GM19025 (cell line): Measurements from ENCODE around the gene ITIH2.
A peak's percentile ranks its signal among the peaks of the same experiment; 100 is the strongest.
"Not testable (repeated sequence)": the region's sequence is repeated elsewhere in the genome, so short reads cannot be mapped to it uniquely, and the experiment has no call there.

Source experiments
- ATAC-seq: cut with Tn5 transposase; IDR thresholded peaks from one replicate; pipeline ENCODE4 v1.9.1; 2021; ENCODE audit warnings: mild to moderate bottlenecking, low read depth, moderate library complexity; ENCODE audit not compliant: unreplicated experiment

ITIH2 gene

DNA sequence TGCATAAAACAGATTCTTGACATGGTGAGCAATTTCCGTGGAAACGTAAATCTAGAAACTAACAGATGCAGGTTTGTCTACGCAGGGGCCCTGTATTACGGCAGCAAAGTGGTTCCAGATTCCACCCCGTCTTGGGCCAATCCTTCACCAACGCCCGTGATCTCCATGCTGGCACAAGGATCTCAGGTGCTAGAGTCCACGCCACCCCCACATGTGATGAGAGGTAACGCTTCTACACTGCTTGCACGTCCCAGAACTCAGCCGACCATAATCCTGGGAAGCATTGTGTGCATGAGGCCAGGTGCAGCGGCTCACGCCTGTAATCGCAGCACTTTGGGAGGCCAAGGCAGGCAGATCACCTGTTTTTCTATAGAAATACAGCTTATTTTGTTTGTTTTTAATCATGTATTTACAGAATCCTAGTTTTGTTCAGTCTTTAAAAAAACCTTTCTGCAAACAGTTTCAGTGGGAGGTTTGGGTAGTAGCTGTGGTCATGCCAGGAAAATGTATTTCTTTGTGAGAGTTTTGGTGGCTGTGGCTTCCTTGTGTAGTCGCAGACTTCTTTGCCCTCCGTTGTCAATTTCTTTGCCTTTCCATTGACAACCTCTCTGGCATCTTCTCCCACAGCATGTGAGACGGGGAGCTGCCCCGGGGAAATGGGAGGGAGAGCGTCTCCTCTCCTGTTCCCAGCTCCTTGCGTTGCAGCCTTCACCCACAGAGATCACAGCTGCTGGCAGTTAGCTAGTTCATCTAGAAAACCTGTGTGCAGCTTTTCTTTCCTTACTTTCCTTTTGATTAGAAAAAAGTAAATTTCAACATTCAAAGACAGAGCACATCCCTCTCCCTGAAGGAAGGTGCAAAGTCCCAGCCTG is 35.7 kb downstream of the ITIH2 start:
- ATAC-seq: no peak

DNA sequence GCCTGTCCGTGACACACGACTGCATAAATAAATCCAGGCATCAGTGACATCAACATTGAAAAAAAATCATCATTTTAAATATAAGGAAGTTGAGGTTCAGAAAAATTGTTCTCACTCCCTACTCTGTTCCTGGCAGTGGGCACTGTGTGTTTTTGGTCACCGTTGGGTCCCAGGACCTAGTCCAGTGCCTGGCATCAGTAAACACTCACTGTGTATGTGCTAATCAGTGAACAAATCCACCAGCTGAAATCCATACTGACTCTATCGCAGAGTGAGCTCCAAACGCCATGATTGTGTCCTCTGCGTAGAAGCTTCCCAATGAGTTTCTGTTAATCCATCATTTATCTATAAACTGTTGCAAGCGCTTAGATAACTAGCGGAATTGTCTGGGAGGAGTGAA is 41.2 kb downstream of the ITIH2 start:
- no peak for ATAC-seq

- not testable (repeated sequence) for ATAC-seq
Measured at GRCh38 chr10:7748637-7749036, 45.5 kb downstream of the ITIH2 start.

DNA sequence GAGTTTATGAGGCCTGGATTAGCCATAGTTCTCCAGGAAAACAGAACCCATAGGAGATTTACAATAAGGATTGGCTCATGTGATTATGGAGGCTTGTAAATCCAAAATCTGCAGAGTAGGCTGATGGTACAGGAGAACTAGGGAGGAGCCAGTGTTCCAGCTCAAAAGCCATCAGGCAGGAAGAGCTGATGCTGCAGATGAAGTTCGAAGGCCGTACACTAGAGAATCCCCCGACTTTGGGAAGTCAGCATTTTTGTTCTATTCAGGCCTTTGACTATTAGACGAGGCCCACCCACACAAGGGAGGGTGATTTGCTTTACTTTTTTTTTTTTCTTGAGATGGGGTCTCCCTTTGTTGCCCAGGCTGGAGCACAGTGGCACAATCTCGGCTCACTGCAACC is 47.1 kb downstream of the ITIH2 start:
- no peak for ATAC-seq

DNA sequence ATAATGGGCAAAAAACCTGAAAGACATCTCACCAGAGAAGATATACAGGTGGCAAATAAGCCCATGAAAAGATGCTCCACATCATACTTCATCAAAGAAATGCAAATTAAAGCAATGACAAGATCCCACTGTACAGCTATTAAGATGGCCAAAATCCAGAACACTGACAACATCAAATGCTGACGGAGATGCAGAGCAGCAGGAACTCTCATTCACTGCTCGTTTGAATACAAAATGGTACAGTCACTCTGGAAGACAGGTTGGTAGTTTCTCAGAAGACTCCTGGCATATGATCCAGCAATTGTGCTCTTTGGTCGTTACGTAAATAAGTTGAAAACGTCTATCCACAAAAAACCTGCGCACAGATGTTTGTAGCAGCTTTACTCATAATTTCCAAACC is 49.1 kb downstream of the ITIH2 start:
- no peak for ATAC-seq

DNA sequence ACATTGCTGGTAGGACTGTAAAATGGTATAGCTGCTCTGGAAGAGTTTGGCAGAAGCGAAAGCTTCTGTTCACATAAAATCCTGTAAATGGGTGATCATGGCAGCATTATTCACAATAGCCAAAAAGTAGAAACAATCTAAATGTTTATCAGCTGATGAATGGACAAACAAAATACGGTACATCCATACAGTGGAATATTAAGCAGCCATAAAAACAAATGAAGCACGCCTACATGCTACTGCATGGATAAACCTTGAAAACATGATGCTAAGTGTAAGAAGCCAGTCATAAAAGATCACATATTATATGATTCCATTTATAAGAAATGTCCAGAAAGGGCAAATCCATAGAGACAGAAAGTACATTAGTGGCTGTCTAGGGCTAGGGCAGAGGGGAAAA is 52.0 kb downstream of the ITIH2 start:
- no peak for ATAC-seq

DNA sequence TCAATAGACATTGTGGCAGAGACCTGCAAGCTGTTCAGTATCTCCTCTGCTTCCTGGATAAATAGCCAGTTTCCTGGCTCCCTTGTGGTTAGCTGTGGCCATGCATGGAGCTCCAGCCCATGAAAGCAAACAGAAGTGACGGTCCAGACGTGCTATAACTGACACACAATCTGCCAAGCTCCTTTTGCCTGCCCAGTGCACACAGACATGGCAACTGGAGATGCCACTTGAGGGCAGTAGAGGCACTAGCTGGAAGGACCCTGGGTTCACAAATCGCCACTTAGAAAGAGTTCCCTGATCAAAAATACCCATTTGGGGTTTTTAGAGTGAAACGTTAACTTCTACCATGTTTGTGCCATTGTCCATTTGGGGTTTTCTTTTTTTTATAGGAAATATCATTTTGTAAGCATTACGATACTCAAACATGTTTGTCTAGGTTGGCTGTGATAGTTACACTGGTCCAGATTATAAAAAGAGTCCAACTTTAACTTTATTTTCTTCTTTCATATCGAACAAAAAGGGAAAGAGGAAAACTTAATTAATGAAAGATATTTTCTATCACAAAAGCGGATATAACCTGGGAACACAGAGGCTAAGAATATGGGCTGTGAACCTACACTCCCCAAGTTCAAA is 53.4 kb downstream of the ITIH2 start:
- ATAC-seq: peak; percentile 53

GRCh38 chr10:7763929-7764328 is 60.8 kb downstream of the ITIH2 start:
- no peak for ATAC-seq

GRCh38 chr10:7766241-7766640 is 63.1 kb downstream of the ITIH2 start:
- ATAC-seq: no peak

DNA sequence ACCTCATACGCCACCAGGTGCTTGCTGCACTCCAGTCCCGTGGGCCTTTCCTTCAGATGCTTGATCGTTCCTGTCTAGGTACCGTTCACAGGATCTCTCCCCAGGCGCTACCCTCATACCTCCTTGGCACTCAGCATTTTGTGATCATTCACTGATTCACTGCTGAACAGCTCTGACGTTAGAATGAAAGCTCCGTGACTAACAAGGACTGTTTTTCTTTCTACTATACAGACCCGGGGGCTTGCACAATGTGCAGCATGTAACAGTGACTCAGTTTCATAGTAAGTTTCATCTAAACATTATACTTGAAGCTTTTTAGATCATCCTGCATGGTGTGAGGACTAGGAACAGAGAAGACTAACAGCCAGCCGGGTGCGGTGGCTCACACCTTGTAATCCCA is 64.1 kb downstream of the ITIH2 start:
- no peak for ATAC-seq

GRCh38 chr10:7768417-7768816 is 65.3 kb downstream of the ITIH2 start:
- ATAC-seq: no peak

DNA sequence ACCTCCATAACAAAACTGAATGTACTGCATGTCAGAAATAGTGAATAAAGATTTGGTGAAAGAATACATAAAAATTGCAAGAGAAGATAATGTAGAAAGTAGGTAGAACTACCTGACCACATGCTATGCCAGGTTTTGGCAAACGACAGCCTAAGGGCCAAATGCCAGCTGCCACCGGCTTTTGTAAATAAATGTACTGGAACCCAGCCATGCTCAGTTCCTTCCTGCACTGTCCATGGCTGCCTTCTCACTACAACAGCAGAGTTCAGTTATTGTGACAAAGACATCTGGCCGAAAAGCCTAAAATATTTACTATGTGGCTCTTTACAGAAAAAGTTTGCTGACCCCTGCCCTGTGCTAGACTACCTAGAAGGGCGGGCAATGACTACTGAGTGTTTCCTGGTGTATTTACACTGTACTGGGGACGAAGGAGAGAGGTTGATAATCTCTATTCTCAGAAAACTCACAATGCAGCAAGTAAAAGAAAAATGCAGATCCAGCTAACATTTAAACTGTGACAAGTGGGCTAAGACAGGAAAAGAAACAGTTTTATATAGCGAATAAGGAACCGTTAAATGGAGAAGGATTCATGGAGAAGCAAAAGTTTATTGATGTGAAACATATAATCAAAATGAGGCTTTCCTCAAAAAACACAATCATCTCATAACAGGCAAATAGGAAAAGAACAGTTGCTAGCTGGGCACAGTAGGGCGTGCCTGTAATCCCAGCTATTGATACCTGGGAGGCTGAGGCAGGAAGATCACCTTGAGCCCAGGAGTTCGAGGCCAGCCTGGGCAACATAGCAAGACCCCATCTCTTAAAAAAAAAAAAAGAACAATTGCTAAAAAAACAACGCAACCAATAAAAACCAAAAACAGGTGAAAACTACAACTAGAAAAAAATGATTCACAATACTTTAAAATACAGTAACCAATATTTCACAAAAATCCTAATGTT is 71.0 kb downstream of the ITIH2 start:
- no peak for ATAC-seq

- no peak for ATAC-seq
Measured at GRCh38 chr10:7776777-7777176, 73.7 kb downstream of the ITIH2 start.

DNA sequence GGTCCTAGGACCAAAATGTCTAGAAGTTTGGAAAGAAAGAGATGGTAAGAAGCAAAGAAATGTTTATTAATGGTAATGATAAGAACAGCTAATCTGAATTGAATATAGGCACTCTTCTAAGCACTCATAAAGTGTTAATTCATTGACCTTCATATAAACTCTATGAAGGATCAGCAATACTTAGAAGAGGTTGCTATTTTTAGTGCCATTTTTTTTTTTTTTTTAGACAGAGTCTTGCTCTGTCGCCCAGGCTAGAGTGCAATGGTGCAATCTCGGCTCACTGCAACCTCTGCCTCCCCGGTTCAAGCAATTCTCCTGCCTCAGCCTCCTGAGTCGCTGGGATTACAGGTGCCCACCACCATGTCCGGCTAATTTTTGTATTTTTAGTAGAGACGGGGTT is 79.1 kb downstream of the ITIH2 start:
- not testable (repeated sequence) for ATAC-seq

DNA sequence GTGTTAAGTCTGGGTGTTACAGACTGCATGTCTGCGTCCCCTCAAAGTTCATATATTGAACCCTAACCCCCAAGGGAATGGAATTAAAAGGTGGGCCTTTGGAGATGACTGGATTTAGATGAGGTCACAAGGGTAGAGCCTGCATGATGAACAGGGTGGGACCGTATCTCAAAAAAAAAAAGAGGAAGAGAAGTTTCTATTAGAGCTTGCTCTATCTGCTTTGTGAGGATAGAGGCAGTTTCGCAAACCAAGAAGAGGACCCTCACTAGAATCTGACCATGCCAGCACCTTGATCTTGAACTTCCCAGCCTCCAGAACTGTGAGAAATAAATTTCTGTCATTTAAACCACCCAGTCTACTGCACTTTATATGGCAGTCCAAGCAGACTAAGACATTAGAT is 83.3 kb downstream of the ITIH2 start:
- ATAC-seq: no peak

GRCh38 chr10:7787150-7787856 is 84.2 kb downstream of the ITIH2 start:
- peak; percentile 6 for ATAC-seq

GRCh38 chr10:7787857-7788638 is 84.9 kb downstream of the ITIH2 start, which contains the start of the genes ATP5F1C and KIN:
ATP5F1C (plus strand) TSS chr10:7788177; CDS start chr10:7788208, 31 bp downstream.
KIN (minus strand) TSS chr10:7787993; CDS start chr10:7787933, 60 bp downstream.
- ATAC-seq: peak; percentile 93

DNA sequence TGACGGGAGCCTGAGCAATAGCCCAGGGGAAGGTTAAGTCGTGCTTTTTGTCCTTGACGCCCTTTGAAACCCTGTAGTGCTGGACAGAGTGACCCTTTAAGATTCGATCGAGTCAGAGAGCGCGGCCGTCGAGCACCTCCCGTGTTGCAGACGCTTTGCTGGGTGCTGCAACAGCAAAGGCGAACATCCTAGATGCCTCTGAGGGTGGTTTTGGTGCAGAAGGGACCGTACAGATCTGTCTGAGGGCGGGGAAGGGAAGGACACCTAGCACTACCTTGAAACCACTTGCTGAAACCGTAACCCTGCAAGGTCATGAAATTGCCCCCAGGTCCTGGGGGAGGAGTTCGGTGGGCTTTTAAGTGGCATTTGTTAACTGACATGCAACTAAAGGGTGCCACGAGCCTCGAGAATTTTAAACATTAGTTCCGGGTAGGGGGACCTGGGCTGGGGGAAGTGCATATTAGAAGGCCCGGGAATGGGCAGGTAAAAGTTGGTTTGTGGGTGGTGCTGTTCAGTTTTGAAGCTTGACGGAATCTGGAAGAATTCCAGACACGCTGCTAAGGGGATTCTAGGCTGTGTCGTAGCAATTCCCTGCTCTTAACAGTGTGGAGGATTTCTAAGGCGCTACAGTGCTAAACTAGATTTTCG is 85.6 kb downstream of the ITIH2 start:
- peak; percentile 5 for ATAC-seq

DNA sequence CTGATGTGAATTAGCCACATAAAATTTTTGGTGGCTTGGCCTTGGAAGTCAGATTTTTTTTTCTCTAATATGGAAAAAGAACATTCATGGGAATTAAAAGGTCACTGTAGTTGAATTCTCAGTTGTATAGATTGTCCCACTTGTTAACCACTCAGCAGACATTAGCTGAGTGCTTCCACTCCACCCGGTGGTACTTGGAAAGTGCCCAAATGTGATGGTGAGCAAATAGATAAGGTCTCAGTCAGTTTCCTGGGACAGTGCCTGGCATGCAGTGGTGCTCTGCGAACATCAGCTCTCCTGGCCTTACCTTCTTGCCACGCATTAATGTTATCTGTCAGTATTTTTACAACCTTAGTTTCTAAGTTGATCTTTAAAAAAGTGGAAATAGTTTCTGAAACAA is 86.3 kb downstream of the ITIH2 start:
- ATAC-seq: no peak
